ENCODE results near the gene KRT7. TPM values are rescaled to one million over a fixed set of nuclear protein-coding genes. Genes with fewer than 3 reads are reported as not detected.

Gene KRT7
- total RNA-seq, 1 donor from 2014 or later, result not detected

GRCh38 chr12:52243259-52243855 lies 10.3 kb downstream of the KRT7 start:
- no peak for TF ChIP-seq CTCF (conservative IDR thresholded peaks at IDR 0.05)
- Mint-ChIP-seq H3K27me3 (ENCODE audit: low read depth) (peaks cover 16% of the 10 kb centered on the region), H3K36me3 (ENCODE audit: low read depth) (no peaks in the 10 kb centered on the region), H3K9me3 (no peaks in the 10 kb centered on the region), H3K27ac (ENCODE audit: unreplicated experiment) (no peak overlapping the region), H3K4me1 (peaks cover 20% of the 10 kb centered on the region), H3K4me3 (no peak overlapping the region)
- no peak for DNase-seq (ENCODE audit: low read depth, low spot score)

- no peak for TF ChIP-seq CTCF (conservative IDR thresholded peaks at IDR 0.05)
- Mint-ChIP-seq H3K4me1 (peaks cover 20% of the 10 kb centered on the region), H3K36me3 (ENCODE audit: low read depth) (no peaks in the 10 kb centered on the region), H3K9me3 (no peaks in the 10 kb centered on the region), H3K27me3 (ENCODE audit: low read depth) (peaks cover 20% of the 10 kb centered on the region), H3K4me3 (no peak overlapping the region), H3K27ac (ENCODE audit: unreplicated experiment) (no peak overlapping the region)
- no peak for DNase-seq (ENCODE audit: low read depth, low spot score)
Measured at GRCh38 chr12:52243856-52244614, 11.0 kb downstream of the KRT7 start.

- Mint-ChIP-seq H3K4me3 (no peak overlapping the region), H3K9me3 (no peaks in the 10 kb centered on the region), H3K4me1 (peaks cover 23% of the 10 kb centered on the region), H3K27ac (ENCODE audit: unreplicated experiment) (no peak overlapping the region), H3K36me3 (ENCODE audit: low read depth) (no peaks in the 10 kb centered on the region), H3K27me3 (ENCODE audit: low read depth) (peaks cover 22% of the 10 kb centered on the region)
- DNase-seq (ENCODE audit: low read depth, low spot score), result no peak
- no peak for TF ChIP-seq CTCF (conservative IDR thresholded peaks at IDR 0.05)
Measured at GRCh38 chr12:52244615-52244994, 11.6 kb downstream of the KRT7 start.

- Mint-ChIP-seq H3K36me3 (ENCODE audit: low read depth) (no peaks in the 10 kb centered on the region), H3K27ac (ENCODE audit: unreplicated experiment) (no peak overlapping the region), H3K4me3 (no peak overlapping the region), H3K4me1 (peaks cover 29% of the 10 kb centered on the region), H3K9me3 (no peaks in the 10 kb centered on the region), H3K27me3 (ENCODE audit: low read depth) (peaks cover 28% of the 10 kb centered on the region)
- TF ChIP-seq CTCF (conservative IDR thresholded peaks at IDR 0.05), result no peak
- no peak for DNase-seq (ENCODE audit: low read depth, low spot score)
Measured at GRCh38 chr12:52245259-52245961, 12.4 kb downstream of the KRT7 start.

- Mint-ChIP-seq H3K9me3 (no peaks in the 10 kb centered on the region), H3K4me3 (no peak overlapping the region), H3K27ac (ENCODE audit: unreplicated experiment) (no peak overlapping the region), H3K27me3 (ENCODE audit: low read depth) (peaks cover 33% of the 10 kb centered on the region), H3K4me1 (peaks cover 29% of the 10 kb centered on the region), H3K36me3 (ENCODE audit: low read depth) (no peaks in the 10 kb centered on the region)
- TF ChIP-seq CTCF (conservative IDR thresholded peaks at IDR 0.05), result no peak
- no peak for DNase-seq (ENCODE audit: low read depth, low spot score)
Measured at GRCh38 chr12:52245962-52246569, 13.0 kb downstream of the KRT7 start.

All from neural crest cell (in vitro differentiated cells).